Activated T-helper 1 cell treated with anti-CD3 and anti-CD28 coated beads, Interleukin-12 subunit alpha, Interleukin-12 subunit beta, Interleukin-2, Interleukin-4 antibody, amounts not matched to agents 30 ng/mL and 10 ng/mL and 1 ng/mL, durations not matched to agents 14 hours and 24 hours and 36 hours (primary cell): Measurements from ENCODE around the gene CCDC178. TPM values are rescaled to one million over a fixed set of nuclear protein-coding genes. Genes with fewer than 3 reads are reported as not detected.
"Not testable (repeated sequence)": the region's sequence is repeated elsewhere in the genome, so short reads cannot be mapped to it uniquely, and the experiment has no call there.

ENCODE experiments used
- DNase-seq: peaks from one replicate; pipeline ENCODE4 v3.0.0; 2021; ENCODE audit warnings: low spot score
- H3K27ac Mint-ChIP-seq: one replicate; pipeline ENCODE4 v1.8.0; 2021; ENCODE audit warnings: mild to moderate bottlenecking, mixed read lengths
- H3K27me3 Mint-ChIP-seq: one replicate; pipeline ENCODE4 v1.8.0; 2022; ENCODE audit warnings: mild to moderate bottlenecking, moderate library complexity, mixed read lengths; ENCODE audit not compliant: insufficient read depth
- H3K36me3 Mint-ChIP-seq: one replicate; pipeline ENCODE4 v1.8.0; 2021; ENCODE audit warnings: low read depth, mixed read lengths
- H3K4me1 Mint-ChIP-seq: one replicate; pipeline ENCODE4 v1.8.0; 2021; ENCODE audit warnings: low read depth, mixed read lengths
- H3K4me3 Mint-ChIP-seq: one replicate; pipeline ENCODE4 v1.8.0; 2021; ENCODE audit warnings: mild to moderate bottlenecking, moderate library complexity, mixed read lengths
- H3K9me3 Mint-ChIP-seq: one replicate; pipeline ENCODE4 v1.8.0; 2021; ENCODE audit warnings: mixed read lengths
- intact Hi-C: fragments of 100-400 bp; cut with micrococcal nuclease; formaldehyde crosslinking; loops from one replicate; pipeline ENCODE4 v1.15.1; 2024
- total RNA-seq: library from RNA; stranded (reverse); gene quantifications from 2 replicates; pipeline ENCODE4 v1.2.3, GENCODE V29; 2022

The CCDC178 gene
- total RNA-seq, 1 donor from 2014 or later: not detected

- Mint-ChIP-seq H3K27ac (no peak overlapping the region), H3K36me3 (no peaks in the 10 kb centered on the region), H3K4me1 (no peaks in the 10 kb centered on the region), H3K4me3 (no peak overlapping the region), H3K9me3 (no peaks in the 10 kb centered on the region), H3K27me3 (no peaks in the 10 kb centered on the region)
- intact Hi-C loops: no loop called here
- no peak for DNase-seq
Measured at GRCh38 chr18:33181016-33181415, 259.5 kb downstream of the CCDC178 start.

GRCh38 chr18:33169218-33169617 lies 271.3 kb downstream of the CCDC178 start:
- Mint-ChIP-seq H3K36me3 (no peaks in the 10 kb centered on the region), H3K4me3 (no peak overlapping the region), H3K27me3 (no peaks in the 10 kb centered on the region), H3K9me3 (peaks cover 3% of the 10 kb centered on the region), H3K27ac (no peak overlapping the region), H3K4me1 (no peaks in the 10 kb centered on the region)
- intact Hi-C loops: no loop called here
- DNase-seq: no peak

GRCh38 chr18:33164121-33164520 lies 276.4 kb downstream of the CCDC178 start:
- H3K27ac Mint-ChIP-seq, H3K4me1 Mint-ChIP-seq, intact Hi-C loops, H3K36me3 Mint-ChIP-seq, H3K4me3 Mint-ChIP-seq, DNase-seq, H3K27me3 Mint-ChIP-seq, H3K9me3 Mint-ChIP-seq: not testable (repeated sequence)

- Mint-ChIP-seq H3K36me3 (no peaks in the 10 kb centered on the region), H3K27ac (no peak overlapping the region), H3K27me3 (no peaks in the 10 kb centered on the region), H3K4me3 (no peak overlapping the region), H3K9me3 (no peaks in the 10 kb centered on the region), H3K4me1 (no peaks in the 10 kb centered on the region)
- intact Hi-C loops: no loop called here
- no peak for DNase-seq
Measured at GRCh38 chr18:33161131-33161530, 279.4 kb downstream of the CCDC178 start.

GRCh38 chr18:33159151-33159550 lies 281.4 kb downstream of the CCDC178 start:
- Mint-ChIP-seq H3K4me3 (no peak overlapping the region), H3K27ac (no peak overlapping the region), H3K9me3 (no peaks in the 10 kb centered on the region), H3K36me3 (no peaks in the 10 kb centered on the region), H3K4me1 (no peaks in the 10 kb centered on the region), H3K27me3 (no peaks in the 10 kb centered on the region)
- intact Hi-C loops: no loop called here
- DNase-seq: no peak

- Mint-ChIP-seq H3K27ac (no peak overlapping the region), H3K4me3 (no peak overlapping the region), H3K27me3 (no peaks in the 10 kb centered on the region), H3K4me1 (no peaks in the 10 kb centered on the region), H3K9me3 (no peaks in the 10 kb centered on the region), H3K36me3 (no peaks in the 10 kb centered on the region)
- no peak for DNase-seq
- intact Hi-C loops: no loop called here
Measured at GRCh38 chr18:33157893-33158292, 282.6 kb downstream of the CCDC178 start.

- no peak for DNase-seq
- intact Hi-C loops: no loop called here
- Mint-ChIP-seq H3K9me3 (no peaks in the 10 kb centered on the region), H3K27me3 (no peaks in the 10 kb centered on the region), H3K36me3 (no peaks in the 10 kb centered on the region), H3K4me1 (no peaks in the 10 kb centered on the region), H3K27ac (no peak overlapping the region), H3K4me3 (no peak overlapping the region)
Measured at GRCh38 chr18:33156906-33157470, 283.5 kb downstream of the CCDC178 start.

GRCh38 chr18:33154049-33154448 lies 286.5 kb downstream of the CCDC178 start:
- DNase-seq: no peak
- Mint-ChIP-seq H3K27me3 (no peaks in the 10 kb centered on the region), H3K36me3 (no peaks in the 10 kb centered on the region), H3K9me3 (peaks cover 3% of the 10 kb centered on the region), H3K4me1 (no peaks in the 10 kb centered on the region), H3K27ac (no peak overlapping the region), H3K4me3 (no peak overlapping the region)
- intact Hi-C loops: no loop called here

GRCh38 chr18:33152376-33152775 lies 288.1 kb downstream of the CCDC178 start:
- Mint-ChIP-seq H3K4me1 (no peaks in the 10 kb centered on the region), H3K27ac (no peak overlapping the region), H3K9me3 (peaks cover 3% of the 10 kb centered on the region), H3K36me3 (no peaks in the 10 kb centered on the region), H3K27me3 (no peaks in the 10 kb centered on the region), H3K4me3 (no peak overlapping the region)
- no peak for DNase-seq
- intact Hi-C loops: no loop called here

GRCh38 chr18:33147811-33148210 lies 292.7 kb downstream of the CCDC178 start:
- H3K27me3 Mint-ChIP-seq, H3K4me1 Mint-ChIP-seq, intact Hi-C loops, H3K4me3 Mint-ChIP-seq, H3K27ac Mint-ChIP-seq, DNase-seq, H3K36me3 Mint-ChIP-seq, H3K9me3 Mint-ChIP-seq: not testable (repeated sequence)

- Mint-ChIP-seq H3K4me3 (no peak overlapping the region), H3K36me3 (no peaks in the 10 kb centered on the region), H3K9me3 (peaks cover 10% of the 10 kb centered on the region), H3K27ac (no peak overlapping the region), H3K4me1 (no peaks in the 10 kb centered on the region), H3K27me3 (no peaks in the 10 kb centered on the region)
- DNase-seq: no peak
- intact Hi-C loops: no loop called here
Measured at GRCh38 chr18:33146014-33146413, 294.5 kb downstream of the CCDC178 start.

- H3K9me3 Mint-ChIP-seq: peaks cover 19% of the 10 kb centered on the region
- no peak overlapping the region for H3K4me3 Mint-ChIP-seq
- no peaks in the 10 kb centered on the region for H3K4me1 Mint-ChIP-seq
- no peak for DNase-seq
- no peak overlapping the region for H3K27ac Mint-ChIP-seq
- intact Hi-C loops: no loop called here
- H3K27me3 Mint-ChIP-seq: no peaks in the 10 kb centered on the region
- H3K36me3 Mint-ChIP-seq: no peaks in the 10 kb centered on the region
Measured at GRCh38 chr18:33135951-33136660, 304.4 kb downstream of the CCDC178 start.

- no peaks in the 10 kb centered on the region for H3K9me3 Mint-ChIP-seq
- no peak overlapping the region for H3K4me3 Mint-ChIP-seq
- no peak overlapping the region for H3K27ac Mint-ChIP-seq
- DNase-seq: no peak
- H3K27me3 Mint-ChIP-seq: no peaks in the 10 kb centered on the region
- H3K4me1 Mint-ChIP-seq: no peaks in the 10 kb centered on the region
- intact Hi-C loops: no loop called here
- H3K36me3 Mint-ChIP-seq: no peaks in the 10 kb centered on the region
Measured at GRCh38 chr18:33132657-33133056, 307.9 kb downstream of the CCDC178 start.

GRCh38 chr18:33128581-33128980 lies 311.9 kb downstream of the CCDC178 start:
- Mint-ChIP-seq H3K36me3 (no peaks in the 10 kb centered on the region), H3K27me3 (no peaks in the 10 kb centered on the region), H3K4me3 (no peak overlapping the region), H3K27ac (no peak overlapping the region), H3K9me3 (no peaks in the 10 kb centered on the region), H3K4me1 (no peaks in the 10 kb centered on the region)
- no peak for DNase-seq
- intact Hi-C loops: no loop called here
